Mesendoderm (in vitro differentiated cells): ENCODE data around the gene OR51V1.

Experiments
- DNase-seq: peaks from one replicate; pipeline ENCODE4 v3.0.0; 2013
- H2AK5ac ChIP-seq: 2 replicates; pipeline ENCODE4 v1.6.1; 2013; ENCODE audit warnings: low read length, inconsistent platforms
- H2BK120ac ChIP-seq: 2 replicates; pipeline ENCODE4 v1.6.1; 2013; ENCODE audit warnings: low read depth, mild to moderate bottlenecking, low read length, moderate library complexity, mixed read lengths
- H2BK15ac ChIP-seq: replicated peaks from 2 replicates; pipeline ENCODE4 v1.6.1; 2013; ENCODE audit warnings: low read depth, mild to moderate bottlenecking, moderate library complexity
- H2BK5ac ChIP-seq: 2 replicates; pipeline ENCODE4 v1.6.1; 2013; ENCODE audit warnings: low read length, inconsistent platforms
- H3K18ac ChIP-seq: 2 replicates; pipeline ENCODE4 v1.6.1; 2013; ENCODE audit warnings: mild to moderate bottlenecking, low read length, mixed read lengths
- H3K23ac ChIP-seq: one replicate; pipeline ENCODE4 v1.6.1; 2013; ENCODE audit warnings: low read length
- H3K27ac ChIP-seq: 2 replicates; pipeline ENCODE4 v1.5.1; 2013; ENCODE audit warnings: low read depth, mild to moderate bottlenecking, inconsistent platforms, low read length, moderate library complexity
- H3K27me3 ChIP-seq: 2 replicates; pipeline ENCODE4 v1.6.1; 2013; ENCODE audit warnings: low read length, control low read depth, mild to moderate bottlenecking, inconsistent platforms; ENCODE audit not compliant: insufficient read depth, poor library complexity
- H3K36me3 ChIP-seq: 2 replicates; pipeline ENCODE4 v1.6.1; 2013; ENCODE audit warnings: low read length, inconsistent platforms; ENCODE audit not compliant: control insufficient read depth, insufficient read depth
- H3K4ac ChIP-seq: one replicate; pipeline ENCODE4 v1.6.1; 2013; ENCODE audit warnings: low read depth, mild to moderate bottlenecking, low read length, moderate library complexity
- H3K4me1 ChIP-seq: 2 replicates; pipeline ENCODE4 v1.6.1; 2013; ENCODE audit warnings: low read depth, low read length, inconsistent platforms; ENCODE audit not compliant: control insufficient read depth
- H3K4me2 ChIP-seq: 2 replicates; pipeline ENCODE4 v1.6.1; 2013; ENCODE audit warnings: low read length
- H3K4me3 ChIP-seq: 2 replicates; pipeline ENCODE4 v1.5.1; 2013; ENCODE audit warnings: mild to moderate bottlenecking, low read length
- H3K56ac ChIP-seq: one replicate; pipeline ENCODE4 v1.6.1; 2013; ENCODE audit warnings: low read length
- H3K79me1 ChIP-seq: 2 replicates; pipeline ENCODE4 v1.6.1; 2013; ENCODE audit warnings: low read length, inconsistent platforms
- H3K79me2 ChIP-seq: 2 replicates; pipeline ENCODE4 v1.6.1; 2013; ENCODE audit warnings: mild to moderate bottlenecking, low read length; ENCODE audit not compliant: control insufficient read depth, insufficient read depth
- H3K9ac ChIP-seq: 2 replicates; pipeline ENCODE4 v1.6.1; 2013; ENCODE audit warnings: low read length, inconsistent platforms
- H4K5ac ChIP-seq: one replicate; pipeline ENCODE4 v1.6.1; 2013; ENCODE audit warnings: low read length
- H4K8ac ChIP-seq: one replicate; pipeline ENCODE4 v1.6.1; 2013; ENCODE audit warnings: low read depth, mild to moderate bottlenecking, control low read depth, low read length, moderate library complexity
- WGBS: extraction: QIAGEN DNeasy Blood & Tissue Kit; methylation state at CpG from one replicate; pipeline ENCODE4 v1.1.7; 2013; ENCODE audit warnings: low lambda C conversion rate, missing lambda C conversion rate; ENCODE audit not compliant: insufficient coverage; ENCODE audit errors: extremely low coverage; 5-methylcytosine and 5-hydroxymethylcytosine counted together

OR51V1 gene

GRCh38 chr11:5203366-5203765 is 2.9 kb upstream of the OR51V1 start:
- no peaks in the 10 kb centered on the region for H3K4me1 ChIP-seq
- H2BK15ac ChIP-seq, result no peak overlapping the region
- no peak overlapping the region for H3K9ac ChIP-seq
- H3K4me3 ChIP-seq, result no peak overlapping the region
- no peak for DNase-seq
- H3K23ac ChIP-seq, result no peak overlapping the region
- H3K18ac ChIP-seq, result no peak overlapping the region
- H3K4ac ChIP-seq, result no peak overlapping the region
- no peak overlapping the region for H4K8ac ChIP-seq
- H3K79me2 ChIP-seq, result no peaks in the 10 kb centered on the region
- H4K5ac ChIP-seq, result no peak overlapping the region
- H2BK5ac ChIP-seq, result no peak overlapping the region
- no peak overlapping the region for H3K56ac ChIP-seq
- H3K27me3 ChIP-seq, result no peaks in the 10 kb centered on the region
- H2BK120ac ChIP-seq, result no peak overlapping the region
- H3K27ac ChIP-seq, result no peak overlapping the region
- H3K4me2 ChIP-seq, result no peak overlapping the region
- WGBS, result no CpG with 5 or more reads among the region's 2 CpGs
- H2AK5ac ChIP-seq, result no peak overlapping the region
- H3K36me3 ChIP-seq, result no peaks in the 10 kb centered on the region
- no peaks in the 10 kb centered on the region for H3K79me1 ChIP-seq

GRCh38 chr11:5198285-5198684 is 2.2 kb downstream of the OR51V1 start:
- Histone ChIP-seq H3K56ac (no peak overlapping the region), H3K4me3 (no peak overlapping the region), H2BK15ac (no peak overlapping the region), H3K23ac (no peak overlapping the region), H4K5ac (no peak overlapping the region), H3K27me3 (no peaks in the 10 kb centered on the region), H3K79me1 (no peaks in the 10 kb centered on the region), H2BK120ac (no peak overlapping the region), H2BK5ac (no peak overlapping the region), H3K9ac (no peak overlapping the region), H2AK5ac (no peak overlapping the region), H3K4me2 (no peak overlapping the region), H3K4ac (no peak overlapping the region), H3K79me2 (no peaks in the 10 kb centered on the region), H3K4me1 (no peaks in the 10 kb centered on the region), H3K36me3 (no peaks in the 10 kb centered on the region), H4K8ac (no peak overlapping the region), H3K18ac (no peak overlapping the region), H3K27ac (no peak overlapping the region)
- DNase-seq, result no peak

DNA sequence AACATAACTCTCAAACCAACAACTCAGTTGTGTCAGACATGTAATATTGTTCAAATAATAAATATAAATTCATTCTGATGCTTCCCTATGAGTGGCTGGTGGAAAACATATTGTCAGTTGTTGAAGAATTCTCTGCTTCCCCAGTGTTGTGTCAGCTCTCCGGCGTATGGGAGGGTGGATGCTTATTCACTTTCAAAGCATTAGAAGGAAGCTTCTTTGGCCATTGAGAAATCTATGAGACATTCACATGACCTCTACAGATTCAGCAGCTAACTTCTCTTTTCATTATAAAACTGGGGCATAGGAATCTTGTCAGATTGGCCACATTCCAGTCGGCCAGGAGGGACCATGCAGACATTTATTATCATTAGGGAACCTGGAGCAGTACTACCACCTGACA is 2.9 kb downstream of the OR51V1 start:
- Histone ChIP-seq H3K4me3 (no peak overlapping the region), H3K79me2 (no peaks in the 10 kb centered on the region), H3K36me3 (no peaks in the 10 kb centered on the region), H2BK15ac (peak overlapping the region; percentile 74), H3K18ac (no peak overlapping the region), H2BK120ac (no peak overlapping the region), H3K4me2 (no peak overlapping the region), H3K27me3 (no peaks in the 10 kb centered on the region), H3K23ac (no peak overlapping the region), H3K9ac (no peak overlapping the region), H4K5ac (no peak overlapping the region), H3K4ac (no peak overlapping the region), H4K8ac (no peak overlapping the region), H3K79me1 (no peaks in the 10 kb centered on the region), H3K56ac (no peak overlapping the region), H2AK5ac (no peak overlapping the region), H3K27ac (no peak overlapping the region), H3K4me1 (no peaks in the 10 kb centered on the region), H2BK5ac (no peak overlapping the region)
- WGBS, result no CpG with 5 or more reads among the region's 3 CpGs
- no peak for DNase-seq

GRCh38 chr11:5196731-5197130 is 3.8 kb downstream of the OR51V1 start:
- Histone ChIP-seq H3K27ac (no peak overlapping the region), H4K8ac (no peak overlapping the region), H3K79me1 (no peaks in the 10 kb centered on the region), H3K4me2 (no peak overlapping the region), H3K4ac (no peak overlapping the region), H3K18ac (no peak overlapping the region), H3K4me1 (no peaks in the 10 kb centered on the region), H4K5ac (no peak overlapping the region), H2BK120ac (no peak overlapping the region), H3K23ac (no peak overlapping the region), H3K9ac (no peak overlapping the region), H2BK5ac (no peak overlapping the region), H3K4me3 (no peak overlapping the region), H2BK15ac (no peak overlapping the region), H3K36me3 (no peaks in the 10 kb centered on the region), H3K27me3 (no peaks in the 10 kb centered on the region), H3K56ac (no peak overlapping the region), H3K79me2 (no peaks in the 10 kb centered on the region), H2AK5ac (no peak overlapping the region)
- no CpG with 5 or more reads among the region's 3 CpGs for WGBS
- DNase-seq, result no peak

GRCh38 chr11:5196067-5196466 is 4.4 kb downstream of the OR51V1 start:
- Histone ChIP-seq H3K4me3 (no peak overlapping the region), H4K5ac (no peak overlapping the region), H3K23ac (no peak overlapping the region), H3K18ac (no peak overlapping the region), H3K4ac (no peak overlapping the region), H3K36me3 (no peaks in the 10 kb centered on the region), H3K4me2 (no peak overlapping the region), H2BK15ac (no peak overlapping the region), H3K79me2 (no peaks in the 10 kb centered on the region), H3K4me1 (no peaks in the 10 kb centered on the region), H3K56ac (no peak overlapping the region), H3K9ac (no peak overlapping the region), H3K27me3 (no peaks in the 10 kb centered on the region), H2AK5ac (no peak overlapping the region), H4K8ac (no peak overlapping the region), H3K79me1 (no peaks in the 10 kb centered on the region), H3K27ac (no peak overlapping the region), H2BK5ac (no peak overlapping the region), H2BK120ac (no peak overlapping the region)
- no CpG with 5 or more reads among the region's 5 CpGs for WGBS
- DNase-seq, result peak; percentile 42

DNA sequence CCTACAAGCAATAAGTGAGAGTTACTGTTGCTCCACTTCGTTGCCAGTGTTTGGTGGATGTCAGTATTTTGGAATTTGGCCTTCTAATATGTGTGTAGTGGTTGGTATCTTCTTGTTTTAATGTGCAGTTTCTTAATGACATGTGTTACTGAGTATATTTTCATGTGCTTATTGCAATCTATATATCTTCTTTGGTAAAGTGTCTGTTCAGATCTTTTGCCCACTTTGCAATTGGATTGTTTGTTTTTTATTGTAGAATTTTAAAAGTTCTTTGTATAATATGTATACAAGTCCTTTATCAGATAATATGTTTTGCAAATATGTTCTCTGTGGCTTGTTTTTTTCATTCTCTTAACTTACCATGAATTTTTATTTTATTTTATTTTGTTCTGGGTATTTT is 7.7 kb downstream of the OR51V1 start:
- Histone ChIP-seq H2BK120ac (no peak overlapping the region), H4K8ac (no peak overlapping the region), H3K23ac (no peak overlapping the region), H3K18ac (no peak overlapping the region), H3K4me2 (no peak overlapping the region), H3K36me3 (no peaks in the 10 kb centered on the region), H3K79me2 (no peaks in the 10 kb centered on the region), H3K79me1 (no peaks in the 10 kb centered on the region), H3K4ac (no peak overlapping the region), H3K4me1 (no peaks in the 10 kb centered on the region), H3K27ac (no peak overlapping the region), H4K5ac (no peak overlapping the region), H2BK15ac (no peak overlapping the region), H3K27me3 (no peaks in the 10 kb centered on the region), H3K9ac (no peak overlapping the region), H2BK5ac (no peak overlapping the region), H2AK5ac (no peak overlapping the region), H3K4me3 (no peak overlapping the region), H3K56ac (no peak overlapping the region)
- no CpG with 5 or more reads among the region's 1 CpG for WGBS
- DNase-seq, result no peak
